ENCODE data around the gene FOXF2. TPM values are rescaled to one million over a fixed set of nuclear protein-coding genes. Genes with fewer than 3 reads are reported as not detected.

FOXF2 gene
- total and polyA plus RNA-seq, 2 donors (not counting 3 experiments of a cell fraction or from before 2014, with no cell fraction given), result not detected

GRCh38 chr6:1417718-1418117 lies 28.3 kb downstream of the FOXF2 start:
- dilution Hi-C loops (cut with MboI; ENCODE audit: extremely low pct_ligation_motif_present, low sequenced_read_pairs) (no loop called here), intact Hi-C loops (cut with micrococcal nuclease) (no loop called here)
- FAIRE-seq, result no peak
- H3K27me3 ChIP-seq (ENCODE audit: control insufficient read depth in 2 of 2, insufficient read depth in 2 of 2, low read length in 2 of 2), result no peaks in the 10 kb centered on the region
- H3K27ac ChIP-seq (ENCODE audit: insufficient read depth, low read depth, low read length), result no peak overlapping the region
- no peak overlapping the region for H2AFZ ChIP-seq (ENCODE audit: low read depth, low read length)
- H3K4me1 ChIP-seq (ENCODE audit: control insufficient read depth, extremely low read depth, insufficient read depth, low read length), result no peaks in the 10 kb centered on the region
- H3K9ac ChIP-seq (replicated peaks; ENCODE audit: extremely low read depth, insufficient read depth, low read length), result no peak overlapping the region
- H3K79me2 ChIP-seq (ENCODE audit: control insufficient read depth, insufficient read depth, low read length), result no peaks in the 10 kb centered on the region
- H3K9me3 ChIP-seq (replicated peaks; ENCODE audit: control insufficient read depth, insufficient read depth, low read length), result no peaks in the 10 kb centered on the region
- BruUV-seq (replicated peaks), result no TSS peak
- no peaks in the 10 kb centered on the region for H3K36me3 ChIP-seq (ENCODE audit: control insufficient read depth in 2 of 2, extremely low read depth in 1 of 2, insufficient read depth in 2 of 2, low read length in 2 of 2)
- no peak overlapping the region for H3K4me3 ChIP-seq (replicated peaks in 1 of 3; ENCODE audit: insufficient read depth in 1 of 3, low read depth in 1 of 3, low read length in 3 of 3)
- no peak overlapping the region for H3K4me2 ChIP-seq (ENCODE audit: insufficient read depth, low read length)
- H4K20me1 ChIP-seq (replicated peaks; ENCODE audit: control insufficient read depth, extremely low read depth, insufficient read depth, low read length), result no peaks in the 10 kb centered on the region
- H3K9me1 ChIP-seq (replicated peaks; ENCODE audit: control insufficient read depth, extremely low read depth, insufficient read depth, low read length), result no peaks in the 10 kb centered on the region
- DNase-seq (ENCODE audit: low read depth, low spot score), result no peak
- TF ChIP-seq MYC (IDR thresholded peaks at IDR 0.05; ENCODE audit: low read depth, low read length) (no peak), FOS (IDR thresholded peaks at IDR 0.05; ENCODE audit: borderline replicate concordance, insufficient read depth, low read length) (no peak), JUN (IDR thresholded peaks at IDR 0.05; ENCODE audit: borderline replicate concordance, insufficient read depth, insufficient read length, low read depth) (no peak), GATA2 (IDR thresholded peaks at IDR 0.05; ENCODE audit: insufficient read depth, insufficient read length, low read depth, low read length) (no peak), MAX (IDR thresholded peaks at IDR 0.05; ENCODE audit: insufficient read depth, insufficient read length) (no peak), POLR2AphosphoS5 (IDR thresholded peaks at IDR 0.05; ENCODE audit: insufficient read depth, low read depth, low read length) (no peak), EZH2 (IDR thresholded peaks at IDR 0.05; ENCODE audit: borderline replicate concordance, low read depth, low read length, severe bottlenecking) (no peak), POLR2A (IDR thresholded peaks at IDR 0.05; ENCODE audit: low read depth, low read length) (no peak)
- TF ChIP-seq, protein P1, sequence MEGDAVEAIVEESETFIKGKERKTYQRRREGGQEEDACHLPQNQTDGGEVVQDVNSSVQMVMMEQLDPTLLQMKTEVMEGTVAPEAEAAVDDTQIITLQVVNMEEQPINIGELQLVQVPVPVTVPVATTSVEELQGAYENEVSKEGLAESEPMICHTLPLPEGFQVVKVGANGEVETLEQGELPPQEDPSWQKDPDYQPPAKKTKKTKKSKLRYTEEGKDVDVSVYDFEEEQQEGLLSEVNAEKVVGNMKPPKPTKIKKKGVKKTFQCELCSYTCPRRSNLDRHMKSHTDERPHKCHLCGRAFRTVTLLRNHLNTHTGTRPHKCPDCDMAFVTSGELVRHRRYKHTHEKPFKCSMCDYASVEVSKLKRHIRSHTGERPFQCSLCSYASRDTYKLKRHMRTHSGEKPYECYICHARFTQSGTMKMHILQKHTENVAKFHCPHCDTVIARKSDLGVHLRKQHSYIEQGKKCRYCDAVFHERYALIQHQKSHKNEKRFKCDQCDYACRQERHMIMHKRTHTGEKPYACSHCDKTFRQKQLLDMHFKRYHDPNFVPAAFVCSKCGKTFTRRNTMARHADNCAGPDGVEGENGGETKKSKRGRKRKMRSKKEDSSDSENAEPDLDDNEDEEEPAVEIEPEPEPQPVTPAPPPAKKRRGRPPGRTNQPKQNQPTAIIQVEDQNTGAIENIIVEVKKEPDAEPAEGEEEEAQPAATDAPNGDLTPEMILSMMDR (IDR thresholded peaks at IDR 0.05; ENCODE audit: extremely low read depth in 1 of 2, insufficient read depth in 1 of 2, low read depth in 1 of 2, low read length in 2 of 2), result no peak
- ChIA-PET POLR2A (no interaction called here), CTCF (no interaction called here)
